Gastrocnemius medialis (tissue), 4 donors: Measurements from ENCODE around the gene ZBTB17. TPM values are rescaled to one million over a fixed set of nuclear protein-coding genes. Genes with fewer than 3 reads are reported as not detected.
"Not testable (repeated sequence)": the region's sequence is repeated elsewhere in the genome, so short reads cannot be mapped to it uniquely, and the experiment has no call there.

Experiments used
- ATAC-seq, 2 donors: fragments of 150-250 bp; one replicate each; pipeline ENCODE4 v1.9.1; 2016
- DNase-seq, 2 donors: peaks; one replicate each; pipeline ENCODE4 v3.0.0-alpha.2; 2019
- H3K27ac ChIP-seq, 4 donors: fragments of 200-600 bp; sonication (generic); 1 replicate in 1 of 4; 2 replicates in 3 of 4; pipeline ENCODE4 v1.5.1; 2016 to 2018; ENCODE audit warnings: mild to moderate bottlenecking in 2 of 4, moderate library complexity in 1 of 4
- H3K27me3 ChIP-seq, 3 donors: fragments of 200-600 bp; sonication (generic) in 2 of 3; 1 replicate in 1 of 3; 2 replicates in 2 of 3; pipeline versions ENCODE4 v1.5.1 to v1.6.0; 2016 to 2019; ENCODE audit warnings: mild to moderate bottlenecking in 1 of 3, moderate library complexity in 1 of 3
- H3K36me3 ChIP-seq, 2 donors: fragments of 200-600 bp; sonication (generic) in 1 of 2; one replicate each; pipeline ENCODE4 v1.5.1; 2017 to 2018
- H3K4me1 ChIP-seq, 2 donors: fragments of 200-600 bp; sonication (generic) in 1 of 2; one replicate each; pipeline ENCODE4 v1.5.1; 2016 to 2017; ENCODE audit warnings: mild to moderate bottlenecking in 2 of 2
- H3K4me3 ChIP-seq, 4 donors: fragments of 200-600 bp; sonication (generic) in 3 of 4; 1 replicate in 1 of 4; 2 replicates in 3 of 4; pipeline ENCODE4 v1.5.1; 2016 to 2019; ENCODE audit warnings: mild to moderate bottlenecking in 2 of 4
- H3K9me3 ChIP-seq, 3 donors: fragments of 200-600 bp; sonication (generic) in 2 of 3; 1 replicate in 1 of 3; 2 replicates in 2 of 3; pipeline ENCODE4 v1.5.1; 2016 to 2019
- POLR2A ChIP-seq, 2 donors: fragments of 450-650 bp; IDR thresholded peaks; one replicate each; pipeline ENCODE4 v1.6.1; 2017; ENCODE audit warnings: antibody characterized with exemption in 2 of 2, mild to moderate bottlenecking in 2 of 2, moderate library complexity in 2 of 2
- in situ Hi-C, 4 donors: fragments of 200-750 bp; cut with MboI; loops; one replicate each; pipeline versions ENCODE4 v1.15.0 to v1.8.0; 2017; ENCODE audit warnings: low sequenced_read_pairs in 4 of 4
- intact Hi-C: fragments of 100-400 bp; cut with DNase I; formaldehyde crosslinking; loops from one replicate; pipeline ENCODE4 v1.15.1; 2023; ENCODE audit warnings: low total_unique reads
- total RNA-seq, 4 donors: library from RNA; depleted of rRNA; stranded (reverse); fragments of >200 nt; gene quantifications; one replicate each; pipeline versions ENCODE4 v1.1.0 to v1.2.3, GENCODE V29; 2016
- TF ChIP-seq, protein P1 (sequence below), 5 experiments: fragments of 450-650 bp in 3 of 5; fragments of 200-600 bp in 2 of 5; sonication (generic) in 2 of 5; IDR thresholded peaks in 4 of 5; conservative IDR thresholded peaks in 1 of 5; 1 replicate in 4 of 5; 2 replicates in 1 of 5; pipeline ENCODE4 v1.5.1; 2016 to 2019; ENCODE audit warnings: antibody characterized with exemption in 5 of 5, mild to moderate bottlenecking in 3 of 5, moderate library complexity in 3 of 5

The ZBTB17 gene
- total RNA-seq, 4 donors from 2014 or later = 25.9 to 44.1 (median 31.5) TPM

DNA sequence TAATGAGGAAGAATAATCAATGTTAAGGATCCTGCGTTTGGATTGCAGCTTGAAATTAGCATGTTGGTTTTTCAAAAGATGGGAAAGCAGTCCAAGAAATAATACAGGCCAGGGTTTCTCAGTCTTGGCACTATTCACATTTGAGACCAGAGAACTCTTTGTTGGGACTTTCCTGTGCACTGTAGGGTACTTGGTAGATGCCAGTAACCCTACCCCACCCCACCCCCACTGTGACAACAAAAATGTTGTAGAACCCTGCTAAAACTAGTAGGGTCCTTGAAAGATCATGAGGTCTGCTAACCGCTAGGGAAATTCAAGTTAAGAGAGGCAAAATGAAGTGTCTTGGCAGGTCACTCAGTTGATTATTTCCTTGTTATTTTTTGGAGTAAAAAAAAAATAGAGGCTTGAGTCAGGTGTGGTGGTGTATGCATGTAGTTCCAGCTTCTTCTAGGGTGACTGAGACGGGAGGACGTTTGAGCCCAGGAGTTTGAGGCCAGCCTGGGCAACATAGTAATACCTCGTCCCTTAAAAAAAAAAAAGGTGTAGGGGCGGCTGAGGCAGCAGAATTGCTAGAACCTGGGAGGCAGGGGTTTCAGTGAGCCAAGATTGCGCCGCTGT is 75.1 kb downstream of the ZBTB17 start:
- in situ Hi-C loops = no loop called here
- H3K27me3 ChIP-seq = no peaks in the 10 kb centered on the region
- H3K9me3 ChIP-seq = no peaks in the 10 kb centered on the region
- no peak for ATAC-seq
- no peak for DNase-seq
- TF ChIP-seq, protein P1, sequence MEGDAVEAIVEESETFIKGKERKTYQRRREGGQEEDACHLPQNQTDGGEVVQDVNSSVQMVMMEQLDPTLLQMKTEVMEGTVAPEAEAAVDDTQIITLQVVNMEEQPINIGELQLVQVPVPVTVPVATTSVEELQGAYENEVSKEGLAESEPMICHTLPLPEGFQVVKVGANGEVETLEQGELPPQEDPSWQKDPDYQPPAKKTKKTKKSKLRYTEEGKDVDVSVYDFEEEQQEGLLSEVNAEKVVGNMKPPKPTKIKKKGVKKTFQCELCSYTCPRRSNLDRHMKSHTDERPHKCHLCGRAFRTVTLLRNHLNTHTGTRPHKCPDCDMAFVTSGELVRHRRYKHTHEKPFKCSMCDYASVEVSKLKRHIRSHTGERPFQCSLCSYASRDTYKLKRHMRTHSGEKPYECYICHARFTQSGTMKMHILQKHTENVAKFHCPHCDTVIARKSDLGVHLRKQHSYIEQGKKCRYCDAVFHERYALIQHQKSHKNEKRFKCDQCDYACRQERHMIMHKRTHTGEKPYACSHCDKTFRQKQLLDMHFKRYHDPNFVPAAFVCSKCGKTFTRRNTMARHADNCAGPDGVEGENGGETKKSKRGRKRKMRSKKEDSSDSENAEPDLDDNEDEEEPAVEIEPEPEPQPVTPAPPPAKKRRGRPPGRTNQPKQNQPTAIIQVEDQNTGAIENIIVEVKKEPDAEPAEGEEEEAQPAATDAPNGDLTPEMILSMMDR (IDR thresholded peaks at IDR 0.05 in 4 of 5, conservative IDR thresholded peaks at IDR 0.05 in 1 of 5) = no peak
- no peak for TF ChIP-seq POLR2A (IDR thresholded peaks at IDR 0.05)
- peak overlapping the region; percentile 79 to 89 (median 85) for H3K27ac ChIP-seq
- intact Hi-C loops = loop anchor here (5.0 kb wide), 1 partner anchor 68 kb away; no protein-coding TSS in a partner anchor
- H3K4me3 ChIP-seq = no peak overlapping the region
- no peaks in the 10 kb centered on the region for H3K36me3 ChIP-seq
- H3K4me1 ChIP-seq = peaks cover 60 to 71% of the 10 kb centered on the region in 2 donors

DNA sequence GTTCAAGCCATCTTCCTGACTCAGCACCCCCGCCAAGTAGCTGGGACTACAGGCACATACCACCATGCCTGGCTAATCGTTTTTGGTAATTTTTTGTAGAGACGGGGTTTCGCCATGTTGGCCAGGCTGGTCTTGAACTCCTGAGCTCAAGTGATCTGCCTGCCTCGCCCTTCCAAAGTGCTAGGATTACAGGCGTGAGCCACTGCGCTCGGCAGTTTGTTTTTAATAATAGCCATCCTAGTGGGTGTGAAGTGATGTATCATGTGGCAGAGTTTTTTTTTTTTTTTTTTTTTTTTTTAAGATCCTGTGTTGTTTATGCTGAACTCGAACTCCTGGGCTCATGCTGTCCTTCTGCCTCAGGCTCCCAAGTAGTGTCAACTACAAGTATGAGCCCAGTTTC is 76.6 kb downstream of the ZBTB17 start:
- in situ Hi-C loops (no loop called here), intact Hi-C loops (no loop called here)
- no peak for TF ChIP-seq POLR2A (IDR thresholded peaks at IDR 0.05)
- TF ChIP-seq, protein P1 (IDR thresholded peaks at IDR 0.05 in 4 of 5, conservative IDR thresholded peaks at IDR 0.05 in 1 of 5) = no peak
- peaks cover 51 to 60% of the 10 kb centered on the region in 2 donors for H3K4me1 ChIP-seq
- H3K27me3 ChIP-seq = no peaks in the 10 kb centered on the region
- H3K27ac ChIP-seq = peak overlapping the region; percentile 79 to 89 (median 85)
- H3K36me3 ChIP-seq = no peaks in the 10 kb centered on the region
- ATAC-seq (peak; percentile 34 to 66), DNase-seq (peak in 1 of 2 donors; percentile 57)
- no peaks in the 10 kb centered on the region for H3K9me3 ChIP-seq
- no peak overlapping the region for H3K4me3 ChIP-seq

DNA sequence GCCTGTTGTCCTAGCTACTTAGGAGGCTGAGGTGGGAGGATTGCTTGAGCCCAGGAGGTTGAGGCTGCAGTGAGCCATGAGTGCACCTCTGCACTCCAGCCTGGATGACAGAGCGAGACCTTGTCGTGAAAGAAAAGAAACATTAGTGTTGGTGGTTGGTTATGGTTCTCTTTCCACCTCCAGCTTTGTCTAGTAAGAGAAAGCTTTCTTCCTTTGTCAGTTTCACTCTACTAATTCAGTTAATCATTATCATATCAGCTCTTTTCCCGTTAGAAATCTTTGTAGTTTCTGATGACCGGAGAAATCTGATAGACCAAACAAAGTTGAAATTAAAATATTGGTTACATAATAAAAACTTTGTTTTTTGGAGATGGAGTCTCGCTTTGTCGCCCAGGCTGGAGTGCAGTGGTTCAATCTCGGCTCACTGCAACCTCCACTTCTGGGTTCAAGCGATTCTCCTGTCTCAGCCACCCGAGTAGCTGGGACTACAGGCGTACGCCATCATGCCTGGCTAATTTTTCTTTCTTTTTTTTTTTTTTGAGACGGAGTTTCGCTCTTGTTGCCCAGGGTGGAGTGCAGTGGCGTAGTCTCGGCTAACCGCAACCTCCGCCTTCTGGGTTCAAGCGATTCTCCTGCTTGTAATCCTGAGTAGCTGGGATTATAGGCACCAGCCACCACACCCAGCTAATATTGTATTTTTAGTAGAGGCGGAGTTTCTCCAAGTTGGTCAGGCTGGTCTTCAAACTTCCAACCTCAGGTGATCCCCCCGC is 78.9 kb downstream of the ZBTB17 start:
- peaks cover 50 to 64% of the 10 kb centered on the region in 2 donors for H3K4me1 ChIP-seq
- H3K27me3 ChIP-seq, ATAC-seq, H3K9me3 ChIP-seq, intact Hi-C loops, H3K36me3 ChIP-seq, DNase-seq, H3K4me3 ChIP-seq, in situ Hi-C loops: not testable (repeated sequence)
- H3K27ac ChIP-seq = peak overlapping the region in 3 of 4 donors; percentile 31 to 85 (median 79)

DNA sequence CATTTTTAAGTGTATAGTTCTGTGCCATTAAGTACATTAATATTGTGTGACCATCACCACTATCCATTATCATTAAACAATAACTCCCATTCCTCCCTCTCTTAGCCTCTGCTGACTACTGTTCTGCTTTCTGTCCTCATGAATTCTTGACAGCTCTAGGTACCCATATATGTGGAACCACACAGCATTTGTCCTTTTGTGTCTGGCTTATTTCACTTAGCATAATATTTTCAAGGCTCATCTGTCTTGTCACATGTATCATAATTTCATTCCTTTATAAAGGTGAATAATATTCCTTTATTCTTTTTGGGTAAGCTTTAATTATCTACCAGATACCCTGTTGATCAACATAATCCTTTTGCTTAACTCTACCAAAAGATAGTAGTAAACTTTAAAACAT is 80.7 kb downstream of the ZBTB17 start:
- Histone ChIP-seq H3K4me3 (no peak overlapping the region), H3K27ac (peak overlapping the region in 3 of 4 donors; percentile 15 to 95 (median 90)), H3K4me1 (peaks cover 46 to 55% of the 10 kb centered on the region in 2 donors), H3K9me3 (no peaks in the 10 kb centered on the region), H3K27me3 (no peaks in the 10 kb centered on the region), H3K36me3 (no peaks in the 10 kb centered on the region)
- in situ Hi-C loops = no loop called here
- intact Hi-C loops = no loop called here
- ATAC-seq (no peak), DNase-seq (no peak)
- TF ChIP-seq, protein P1 (IDR thresholded peaks at IDR 0.05 in 4 of 5, conservative IDR thresholded peaks at IDR 0.05 in 1 of 5) = no peak
- TF ChIP-seq POLR2A (IDR thresholded peaks at IDR 0.05) = no peak

DNA sequence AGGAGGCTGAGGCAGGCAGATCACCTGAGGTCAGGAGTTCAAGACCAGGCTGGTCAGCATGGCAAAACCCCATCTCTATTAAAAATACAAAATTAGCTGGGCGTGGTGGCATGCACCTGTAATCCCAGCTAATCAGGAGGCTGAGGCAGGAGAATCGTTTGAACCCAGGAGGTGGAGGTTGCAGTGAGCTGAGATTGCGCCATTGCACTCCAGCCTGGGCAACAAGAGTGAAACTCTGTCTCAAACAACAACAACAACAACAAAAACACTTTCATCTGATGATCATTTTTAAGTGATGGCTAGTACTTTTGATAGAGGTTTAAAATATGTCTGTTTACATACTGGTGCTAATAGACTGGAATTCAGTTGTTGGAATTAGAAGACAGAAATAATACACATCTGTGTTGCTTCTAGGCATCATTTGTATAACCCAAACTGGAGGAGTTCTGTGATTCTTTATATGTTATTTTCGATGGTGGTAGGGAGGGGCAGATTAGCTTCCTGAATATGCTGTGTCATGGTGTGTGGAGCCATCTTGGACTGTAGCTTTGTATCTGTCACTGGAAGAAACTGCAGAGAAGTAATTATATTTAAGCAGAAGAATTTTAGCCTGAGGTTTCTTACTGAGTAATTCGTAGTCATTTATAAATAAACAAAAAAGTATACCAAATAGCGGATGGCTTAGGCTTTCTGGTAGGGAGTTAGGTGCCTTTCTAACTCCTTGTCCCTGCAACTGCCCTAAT is 82.9 kb downstream of the ZBTB17 start:
- H3K4me3 ChIP-seq, intact Hi-C loops, H3K27me3 ChIP-seq, DNase-seq, H3K36me3 ChIP-seq, in situ Hi-C loops, H3K9me3 ChIP-seq: not testable (repeated sequence)
- peaks cover 38 to 41% of the 10 kb centered on the region in 2 donors for H3K4me1 ChIP-seq
- ATAC-seq = peak in 1 of 2 donors; percentile 20
- H3K27ac ChIP-seq = peak overlapping the region; percentile 59 to 95 (median 90)

Other genes starting within 250 kb of the ZBTB17 start
- 10 to 100 TPM in 3 of 4 donors, 1 to 10 TPM in 1; 7.8 to 17.2 (median 13.8) TPM for gene SLC25A34, start 239.8 kb downstream of the ZBTB17 start, total RNA-seq
- under 1 TPM in 1 of 4 donors, not detected in 3; 0.33 TPM for gene TMEM82, start 233.6 kb downstream of the ZBTB17 start, total RNA-seq
- gene FBLIM1, start 217.3 kb downstream of the ZBTB17 start, total RNA-seq = 1 to 10 TPM; 1.4 to 3.9 (median 3.8) TPM
- gene UQCRHL, start 168.5 kb downstream of the ZBTB17 start, total RNA-seq = 1 to 10 TPM; 1.2 to 2.4 (median 1.2) TPM
- 10 to 100 TPM; 21.7 to 55.5 (median 38.0) TPM for gene SPEN, start 128.4 kb downstream of the ZBTB17 start, total RNA-seq
- gene SRARP, start 28.1 kb upstream of the ZBTB17 start, total RNA-seq = under 1 TPM in 2 of 4 donors, not detected in 2; 0.10 to 0.19 TPM
- gene HSPB7, start 41.9 kb upstream of the ZBTB17 start, total RNA-seq = 1,000 to 10,000 TPM in 1 of 4 donors, 100 to 1,000 TPM in 3; 355 to 1,466 (median 716) TPM
- gene CLCNKA, start 45.9 kb upstream of the ZBTB17 start, total RNA-seq = under 1 TPM in 3 of 4 donors, not detected in 1; 0.64 to 0.94 (median 0.80) TPM
- not detected for gene CLCNKB, start 67.7 kb upstream of the ZBTB17 start, total RNA-seq
- not detected for gene FAM131C, start 97.5 kb upstream of the ZBTB17 start, total RNA-seq
- 1 to 10 TPM; 1.2 to 6.4 (median 2.9) TPM for gene EPHA2, start 180.0 kb upstream of the ZBTB17 start, total RNA-seq
- gene ARHGEF19, start 236.6 kb upstream of the ZBTB17 start, total RNA-seq = 1 to 10 TPM in 3 of 4 donors, under 1 TPM in 1; 0.68 to 3.0 (median 2.3) TPM